Neuron (in vitro differentiated cells): ENCODE measurements around the gene ISG15.

Experiments
- H2AFZ ChIP-seq: one replicate; pipeline ENCODE4 v1.6.1; 2013; ENCODE audit warnings: low read depth, mild to moderate bottlenecking, inconsistent platforms, low read length, moderate library complexity
- H3K27me3 ChIP-seq: one replicate; pipeline ENCODE4 v1.6.1; 2013; ENCODE audit warnings: low read length; ENCODE audit not compliant: insufficient read depth
- H3K36me3 ChIP-seq: one replicate; pipeline ENCODE4 v1.6.1; 2013; ENCODE audit warnings: low read length; ENCODE audit not compliant: insufficient read depth
- H3K4me1 ChIP-seq: one replicate; pipeline ENCODE4 v1.6.1; 2013; ENCODE audit warnings: low read length; ENCODE audit not compliant: insufficient read depth
- H3K4me3 ChIP-seq: 2 replicates; pipeline ENCODE4 v1.5.1; 2013; ENCODE audit warnings: mild to moderate bottlenecking, low read length, moderate library complexity
- H3K9me3 ChIP-seq: one replicate; pipeline ENCODE4 v1.6.1; 2013; ENCODE audit warnings: low read length

ISG15 gene

GRCh38 chr1:1058088-1058905 lies 45.0 kb downstream of the ISG15 start:
- Histone ChIP-seq H3K4me3 (peak overlapping the region; percentile 37), H3K36me3 (peaks cover 12% of the 10 kb centered on the region), H3K4me1 (peaks cover 31% of the 10 kb centered on the region), H2AFZ (no peak overlapping the region), H3K27me3 (peaks cover 30% of the 10 kb centered on the region), H3K9me3 (no peaks in the 10 kb centered on the region)

GRCh38 chr1:1058921-1059493 lies 45.7 kb downstream of the ISG15 start:
- no peaks in the 10 kb centered on the region for H3K9me3 ChIP-seq
- H2AFZ ChIP-seq = peak overlapping the region; percentile 8
- H3K27me3 ChIP-seq = peaks cover 30% of the 10 kb centered on the region
- H3K4me3 ChIP-seq = peak overlapping the region; percentile 37
- peaks cover 36% of the 10 kb centered on the region for H3K4me1 ChIP-seq
- H3K36me3 ChIP-seq = peaks cover 12% of the 10 kb centered on the region

- H3K27me3 ChIP-seq = peaks cover 30% of the 10 kb centered on the region
- H3K4me1 ChIP-seq = peaks cover 42% of the 10 kb centered on the region
- no peaks in the 10 kb centered on the region for H3K9me3 ChIP-seq
- no peak overlapping the region for H2AFZ ChIP-seq
- H3K4me3 ChIP-seq = peak overlapping the region; percentile 37
- H3K36me3 ChIP-seq = peaks cover 6% of the 10 kb centered on the region
Measured at GRCh38 chr1:1059494-1060280, 46.4 kb downstream of the ISG15 start.

- H3K27me3 ChIP-seq = peaks cover 33% of the 10 kb centered on the region
- H2AFZ ChIP-seq = no peak overlapping the region
- no peaks in the 10 kb centered on the region for H3K9me3 ChIP-seq
- no peaks in the 10 kb centered on the region for H3K36me3 ChIP-seq
- no peak overlapping the region for H3K4me3 ChIP-seq
- peaks cover 43% of the 10 kb centered on the region for H3K4me1 ChIP-seq
Measured at GRCh38 chr1:1060281-1061000, 47.1 kb downstream of the ISG15 start.

- Histone ChIP-seq H2AFZ (no peak overlapping the region), H3K9me3 (no peaks in the 10 kb centered on the region), H3K4me1 (peaks cover 41% of the 10 kb centered on the region), H3K36me3 (no peaks in the 10 kb centered on the region), H3K4me3 (no peak overlapping the region), H3K27me3 (peaks cover 38% of the 10 kb centered on the region)
Measured at GRCh38 chr1:1061682-1062345, 48.5 kb downstream of the ISG15 start.

- no peak overlapping the region for H2AFZ ChIP-seq
- H3K4me1 ChIP-seq = peaks cover 41% of the 10 kb centered on the region
- H3K4me3 ChIP-seq = no peak overlapping the region
- H3K9me3 ChIP-seq = no peaks in the 10 kb centered on the region
- H3K36me3 ChIP-seq = no peaks in the 10 kb centered on the region
- H3K27me3 ChIP-seq = peaks cover 40% of the 10 kb centered on the region
Measured at GRCh38 chr1:1062348-1063163, 49.3 kb downstream of the ISG15 start.

GRCh38 chr1:1063261-1063944 lies 50.1 kb downstream of the ISG15 start:
- Histone ChIP-seq H3K9me3 (no peaks in the 10 kb centered on the region), H2AFZ (no peak overlapping the region), H3K4me1 (peaks cover 36% of the 10 kb centered on the region), H3K4me3 (no peak overlapping the region), H3K27me3 (peaks cover 47% of the 10 kb centered on the region), H3K36me3 (no peaks in the 10 kb centered on the region)
